Stimulated activated CD8-positive, alpha-beta memory T cell treated with anti-CD3 and anti-CD28 coated beads, Interleukin-2, amount 100 ng/mL, for 1 hour (primary cell): ENCODE data around the gene DSCAML1.
"Not testable (repeated sequence)": the region's sequence is repeated elsewhere in the genome, so short reads cannot be mapped to it uniquely, and the experiment has no call there.

ENCODE experiments used
- DNase-seq, 2 donors: peaks; one replicate each; pipeline ENCODE4 v3.0.0-alpha.2; 2020; ENCODE audit warnings: low read depth in 2 of 2

DSCAML1 gene

DNA sequence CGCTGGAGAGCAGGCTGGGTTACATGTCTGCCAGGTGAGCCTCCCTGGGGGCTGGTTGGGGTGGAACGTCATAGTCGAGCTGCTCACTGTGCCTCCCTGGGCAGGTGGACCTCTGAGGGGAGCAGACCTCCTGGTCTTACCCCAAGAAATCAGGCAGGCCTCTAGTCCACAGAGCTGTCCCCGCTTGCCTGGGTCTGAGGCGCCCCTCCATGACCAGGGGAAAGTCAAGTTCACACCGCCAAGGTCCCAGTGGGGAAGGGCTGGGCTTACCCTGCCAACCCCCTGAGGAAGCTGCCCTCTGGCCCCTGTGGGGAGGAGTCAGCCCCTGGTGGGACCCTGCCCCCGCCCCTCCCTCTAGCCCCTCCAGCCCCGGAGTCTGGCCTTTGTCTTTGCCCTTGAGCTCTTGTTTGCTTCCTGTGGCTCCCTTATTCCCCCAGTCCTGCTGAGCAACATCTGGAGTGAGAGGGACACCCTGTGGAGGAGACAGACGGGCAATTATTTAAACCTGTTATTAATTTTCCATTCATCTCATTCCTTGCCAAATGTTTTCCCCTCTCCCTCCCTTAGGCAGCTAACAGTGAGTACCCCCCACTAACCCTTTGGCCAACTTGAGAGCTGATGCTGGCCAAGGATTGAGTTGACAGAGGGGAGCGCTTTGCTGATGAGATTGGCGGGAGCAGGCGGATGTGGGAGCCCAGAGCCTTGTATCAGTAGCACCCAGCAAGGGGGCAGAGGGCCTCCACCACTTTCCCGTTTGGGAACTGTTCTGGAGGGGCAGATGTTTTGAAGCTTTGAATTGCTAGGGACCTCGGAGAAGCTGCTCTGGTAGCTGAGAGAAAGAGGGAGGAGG is 385.9 kb downstream of the DSCAML1 start:
- DNase-seq = no peak

DNA sequence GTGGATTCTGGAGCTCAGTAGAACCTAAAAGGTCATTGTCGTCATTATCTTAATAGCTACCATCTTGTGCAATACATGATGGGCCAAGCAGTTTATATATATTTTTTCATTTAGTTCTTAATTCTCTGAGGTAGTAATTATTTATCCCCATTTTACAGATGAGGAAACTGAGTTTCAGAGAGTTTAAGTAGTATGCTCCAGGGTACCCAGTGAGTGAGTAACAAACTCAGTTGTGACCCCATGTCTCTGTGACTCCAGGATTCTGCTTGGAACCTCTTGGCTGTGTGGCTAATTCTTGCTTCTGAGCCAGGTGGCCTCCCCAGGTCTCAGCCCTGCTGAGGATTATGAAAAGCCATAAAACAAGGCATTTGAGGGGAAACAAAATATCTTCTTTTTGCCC is 386.8 kb downstream of the DSCAML1 start:
- no peak for DNase-seq

DNA sequence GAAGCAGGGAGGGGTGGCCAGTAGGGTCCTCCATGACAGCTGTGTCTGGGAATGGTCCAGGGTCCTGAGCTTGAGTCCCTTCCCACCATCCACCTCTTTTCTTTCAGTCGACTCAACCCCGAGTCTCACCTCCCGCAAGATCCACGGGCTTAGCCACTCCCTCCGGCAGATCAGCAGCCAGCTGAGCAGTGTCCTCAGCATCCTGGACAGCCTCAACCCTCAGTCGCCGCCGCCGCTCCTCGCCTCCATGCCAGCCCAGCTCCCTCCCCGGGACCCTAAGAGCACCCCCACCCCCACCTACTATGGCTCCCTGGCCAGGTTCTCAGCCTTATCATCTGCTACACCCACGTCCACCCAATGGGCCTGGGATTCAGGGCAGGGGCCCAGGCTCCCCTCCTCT is 387.5 kb downstream of the DSCAML1 start:
- DNase-seq = no peak

DNA sequence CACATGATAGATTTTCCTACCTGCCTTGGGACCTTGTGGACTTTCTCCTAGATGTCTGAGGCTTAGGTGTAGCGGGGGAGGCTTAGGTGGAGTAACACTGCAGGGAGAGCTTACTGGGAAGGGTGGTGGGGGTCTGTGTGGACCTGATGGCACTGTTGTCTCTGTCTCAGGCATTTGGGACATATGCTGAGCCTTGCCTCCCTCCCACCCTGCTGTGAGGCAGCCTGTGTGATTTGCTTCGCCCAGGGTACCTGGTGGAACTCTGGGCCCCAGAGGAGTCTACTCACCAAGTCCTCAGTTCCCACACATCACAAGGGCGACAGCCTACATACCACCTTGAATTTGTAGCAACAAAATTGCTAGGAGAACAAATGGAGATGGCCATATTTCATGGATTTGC is 388.7 kb downstream of the DSCAML1 start:
- DNase-seq = no peak

DNA sequence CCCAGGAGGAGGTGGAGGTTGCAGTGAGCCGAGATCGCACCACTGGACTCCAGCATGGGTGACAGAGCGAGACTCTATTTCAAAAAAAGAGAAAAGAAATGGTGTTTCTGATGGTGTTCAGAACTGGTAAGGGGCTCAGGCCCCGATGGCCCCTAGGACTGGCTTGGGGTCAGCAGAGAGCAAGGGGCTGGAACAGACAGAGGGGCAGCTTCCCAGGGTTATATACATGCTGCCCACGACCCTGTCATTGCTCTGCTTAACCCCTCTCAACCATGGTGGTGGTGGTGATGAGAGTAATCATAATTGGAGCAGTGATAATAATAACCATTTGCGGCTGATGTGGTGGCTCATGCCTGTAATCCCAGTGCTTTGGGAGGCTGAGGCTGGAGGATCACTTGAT is 390.0 kb downstream of the DSCAML1 start:
- DNase-seq = no peak

DNA sequence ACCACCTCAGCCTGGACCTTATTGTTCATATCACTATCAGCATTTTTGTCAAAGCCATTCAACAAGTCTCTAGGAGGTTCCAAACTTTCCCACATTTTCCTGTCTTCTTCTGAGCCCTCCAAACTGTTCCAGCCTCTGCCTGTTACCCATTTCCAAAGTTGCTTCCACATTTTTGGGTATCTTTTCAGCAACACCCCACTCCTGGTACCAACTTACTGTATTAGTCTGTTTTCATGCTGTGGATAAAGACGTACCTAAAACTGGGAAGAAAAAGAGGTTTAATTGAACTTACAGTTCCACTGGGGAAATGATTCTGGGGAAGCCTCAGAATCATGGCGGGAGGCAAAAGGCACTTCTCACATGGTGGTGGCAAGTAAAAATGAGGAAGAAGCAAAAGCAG is 391.1 kb downstream of the DSCAML1 start:
- not testable (repeated sequence) for DNase-seq

GRCh38 chr11:117399100-117399840 is 397.7 kb downstream of the DSCAML1 start:
- DNase-seq = not testable (repeated sequence)

- DNase-seq = not testable (repeated sequence)
Observed at GRCh38 chr11:117398618-117399017, 398.4 kb downstream of the DSCAML1 start.

DNA sequence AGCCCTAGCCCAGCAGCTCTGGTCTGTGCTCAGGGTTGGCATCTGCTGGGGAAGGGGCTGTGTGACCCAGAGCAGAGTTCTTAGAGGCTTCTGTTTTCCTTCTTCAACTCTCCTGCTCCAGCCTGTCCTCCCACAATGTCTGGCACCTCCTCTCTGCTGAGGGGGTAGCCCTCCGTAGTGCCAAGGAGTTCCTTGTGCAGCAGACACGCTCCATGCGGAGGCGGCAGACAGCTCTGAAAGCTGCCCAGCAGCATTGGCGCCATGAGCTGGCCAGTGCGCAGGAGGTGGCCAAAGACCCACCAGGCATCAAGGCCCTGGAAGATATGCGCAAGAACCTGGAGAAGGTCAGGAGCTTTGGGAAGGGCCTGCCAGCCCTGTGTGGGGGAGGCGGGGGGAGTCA is 400.0 kb downstream of the DSCAML1 start:
- DNase-seq = no peak

GRCh38 chr11:117395476-117395875 is 401.5 kb downstream of the DSCAML1 start:
- DNase-seq = no peak

DNA sequence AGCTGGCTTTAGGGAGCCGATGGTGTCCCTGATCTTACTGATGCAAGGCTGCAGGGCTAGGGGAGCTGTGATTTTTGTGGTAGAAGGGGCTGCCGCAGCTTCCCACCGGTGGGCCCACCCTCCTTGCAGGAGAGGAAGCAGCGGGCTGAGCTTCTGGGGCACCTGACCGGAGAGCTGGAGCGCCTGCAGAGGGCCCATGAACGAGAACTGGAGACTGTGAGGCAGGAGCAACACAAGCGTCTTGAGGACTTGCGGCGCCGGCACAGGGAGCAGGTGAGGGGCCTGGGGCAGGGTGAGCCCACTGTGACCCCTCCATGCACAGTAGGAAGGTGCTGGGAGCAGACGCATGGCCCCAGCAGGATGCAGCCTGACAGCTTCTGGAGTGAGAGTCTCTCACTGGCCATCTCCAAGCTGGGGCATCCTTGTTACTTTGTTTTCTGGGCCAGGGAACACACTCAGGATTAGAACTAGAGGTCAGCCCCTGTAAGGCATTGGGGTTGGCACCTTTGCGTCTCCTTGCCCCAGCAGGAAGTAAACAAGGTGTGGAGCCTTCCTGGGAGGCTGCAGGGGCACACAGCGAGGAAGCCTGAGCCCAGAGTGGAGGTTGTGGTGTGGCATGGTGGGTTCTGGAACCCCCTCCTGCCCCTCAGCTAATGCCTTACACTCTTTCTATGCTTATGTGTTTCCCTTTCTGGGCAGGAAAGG is 402.6 kb downstream of the DSCAML1 start:
- no peak for DNase-seq

GRCh38 chr11:117392979-117393378 is 404.0 kb downstream of the DSCAML1 start:
- no peak for DNase-seq

GRCh38 chr11:117392001-117392690 is 404.9 kb downstream of the DSCAML1 start:
- no peak for DNase-seq

GRCh38 chr11:117391181-117391580 is 405.8 kb downstream of the DSCAML1 start:
- DNase-seq = no peak

- no peak for DNase-seq
Observed at GRCh38 chr11:117390743-117391142, 406.3 kb downstream of the DSCAML1 start.

GRCh38 chr11:117387992-117388755 is 408.8 kb downstream of the DSCAML1 start:
- no peak for DNase-seq

DNA sequence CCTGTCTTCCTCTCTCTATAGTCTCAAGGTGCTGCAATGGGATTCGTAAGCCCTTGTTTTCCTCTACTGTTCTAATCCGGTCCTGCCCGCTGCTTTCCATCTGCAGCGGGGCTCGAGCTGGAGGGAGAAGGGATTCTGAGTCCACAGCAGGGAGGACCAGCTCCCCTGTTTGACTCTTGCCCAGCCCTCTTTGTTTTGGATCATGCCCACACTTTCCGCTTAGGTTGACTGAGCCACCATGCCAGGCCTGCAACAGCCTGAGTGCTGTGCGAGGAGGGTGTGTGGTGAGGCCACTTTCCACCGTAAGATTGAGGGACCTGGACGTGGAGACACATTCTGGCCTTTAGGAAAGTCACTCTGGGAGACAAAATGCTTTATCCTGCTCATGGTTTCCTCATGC is 411.1 kb downstream of the DSCAML1 start:
- DNase-seq = no peak

- no peak for DNase-seq
Observed at GRCh38 chr11:117385471-117385870, 411.5 kb downstream of the DSCAML1 start.

DNA sequence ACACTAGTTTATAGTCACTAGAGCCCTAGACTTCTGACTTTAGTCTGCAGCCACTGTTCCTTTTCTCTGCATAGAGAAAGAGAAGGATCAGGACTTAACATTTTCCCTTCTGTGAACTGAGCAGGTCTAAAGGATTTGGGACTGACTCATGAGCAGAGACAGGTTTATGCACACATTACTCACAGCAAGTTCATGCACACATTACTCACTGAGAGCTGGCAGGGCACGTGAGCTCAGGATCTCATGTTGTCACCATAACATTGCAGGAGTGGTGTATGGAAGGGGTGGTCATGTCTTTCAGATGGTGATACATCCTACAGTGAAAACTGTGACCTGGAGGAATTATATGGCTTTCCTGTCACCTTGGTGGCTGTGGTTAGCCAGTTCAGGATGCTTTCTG is 413.0 kb downstream of the DSCAML1 start:
- no peak for DNase-seq

GRCh38 chr11:117382746-117383145 is 414.3 kb downstream of the DSCAML1 start:
- DNase-seq = no peak
